Immature natural killer cell (primary cell): ENCODE results near the gene NENF. TPM values are rescaled to one million over a fixed set of nuclear protein-coding genes. Genes with fewer than 3 reads are reported as not detected.
A peak's percentile ranks its signal among the peaks of the same experiment; 100 is the strongest.

Experiments used
- DNase-seq, 3 donors: peaks; one replicate each; pipeline ENCODE4 v3.0.0; 2022; ENCODE audit warnings: mixed read lengths in 1 of 3
- H3K27ac Mint-ChIP-seq, 6 donors: one replicate each; pipeline ENCODE4 v1.8.0; 2020; ENCODE audit warnings: mixed read lengths in 6 of 6, mild to moderate bottlenecking in 5 of 6, inconsistent platforms in 4 of 6, moderate library complexity in 3 of 6
- H3K27me3 Mint-ChIP-seq, 3 donors: one replicate each; pipeline ENCODE4 v1.8.0; 2020 to 2021; ENCODE audit warnings: low read depth in 3 of 3, mild to moderate bottlenecking in 3 of 3, mixed read lengths in 3 of 3, moderate library complexity in 3 of 3, inconsistent platforms in 1 of 3
- H3K36me3 Mint-ChIP-seq, 3 donors: one replicate each; pipeline ENCODE4 v1.8.0; 2020; ENCODE audit warnings: mixed read lengths in 3 of 3, inconsistent platforms in 2 of 3, mild to moderate bottlenecking in 2 of 3
- H3K4me1 Mint-ChIP-seq, 2 donors: one replicate each; pipeline ENCODE4 v1.8.0; 2020; ENCODE audit warnings: inconsistent platforms in 2 of 2, mild to moderate bottlenecking in 2 of 2, mixed read lengths in 2 of 2, moderate library complexity in 1 of 2
- H3K4me3 Mint-ChIP-seq, 5 donors: one replicate each; pipeline ENCODE4 v1.8.0; 2020; ENCODE audit warnings: mild to moderate bottlenecking in 5 of 5, mixed read lengths in 5 of 5, inconsistent platforms in 3 of 5, moderate library complexity in 3 of 5
- H3K9me3 Mint-ChIP-seq, 6 donors: one replicate each; pipeline ENCODE4 v1.8.0; 2020; ENCODE audit warnings: mild to moderate bottlenecking in 6 of 6, mixed read lengths in 6 of 6, inconsistent platforms in 4 of 6, moderate library complexity in 3 of 6
- polyA plus RNA-seq, 3 donors: library from polyadenylated mRNA; unstranded; fragments of 300-500 nt; fragmentation: Illumina TruSeq; gene quantifications; one replicate each; pipeline ENCODE4 v1.2.3, GENCODE V29; 2021

The NENF gene
- polyA plus RNA-seq, 3 donors from 2014 or later: 25.4 to 69.9 (median 67.5) TPM

GRCh38 chr1:212455803-212456528 is 23.2 kb downstream of the NENF start:
- Mint-ChIP-seq H3K27me3 (peaks cover 0 to 2% (median 2%) of the 10 kb centered on the region in 3 donors), H3K27ac (no peak overlapping the region), H3K4me3 (no peak overlapping the region), H3K4me1 (no peaks in the 10 kb centered on the region), H3K9me3 (no peaks in the 10 kb centered on the region), H3K36me3 (no peaks in the 10 kb centered on the region)
- DNase-seq: peak; percentile 71 to 77 (median 72)

- H3K4me3 Mint-ChIP-seq: no peak overlapping the region
- no peaks in the 10 kb centered on the region for H3K9me3 Mint-ChIP-seq
- no peaks in the 10 kb centered on the region for H3K4me1 Mint-ChIP-seq
- H3K27me3 Mint-ChIP-seq: peaks cover 0 to 2% (median 2%) of the 10 kb centered on the region in 3 donors
- H3K27ac Mint-ChIP-seq: no peak overlapping the region
- H3K36me3 Mint-ChIP-seq: no peaks in the 10 kb centered on the region
- DNase-seq: peak; percentile 50 to 56 (median 51)
These were observed 25.1 kb downstream of the NENF start for GRCh38 chr1:212457740-212458338.

- H3K36me3 Mint-ChIP-seq: no peaks in the 10 kb centered on the region
- no peaks in the 10 kb centered on the region for H3K4me1 Mint-ChIP-seq
- no peak overlapping the region for H3K4me3 Mint-ChIP-seq
- no peak overlapping the region for H3K27ac Mint-ChIP-seq
- H3K27me3 Mint-ChIP-seq: peaks cover 0 to 1% (median 0%) of the 10 kb centered on the region in 3 donors
- H3K9me3 Mint-ChIP-seq: no peaks in the 10 kb centered on the region
- no peak for DNase-seq
These were observed 26.1 kb downstream of the NENF start for GRCh38 chr1:212458817-212459216.

GRCh38 chr1:212459656-212460055 is 26.9 kb downstream of the NENF start:
- Mint-ChIP-seq H3K9me3 (no peaks in the 10 kb centered on the region), H3K27ac (no peak overlapping the region), H3K36me3 (no peaks in the 10 kb centered on the region), H3K4me3 (no peak overlapping the region), H3K4me1 (no peaks in the 10 kb centered on the region), H3K27me3 (peaks cover 0 to 3% (median 0%) of the 10 kb centered on the region in 3 donors)
- DNase-seq: no peak

GRCh38 chr1:212460376-212460775 is 27.7 kb downstream of the NENF start:
- no peaks in the 10 kb centered on the region for H3K4me1 Mint-ChIP-seq
- no peaks in the 10 kb centered on the region for H3K36me3 Mint-ChIP-seq
- no peak overlapping the region for H3K27ac Mint-ChIP-seq
- H3K4me3 Mint-ChIP-seq: no peak overlapping the region
- H3K27me3 Mint-ChIP-seq: peaks cover 0 to 3% (median 0%) of the 10 kb centered on the region in 3 donors
- no peaks in the 10 kb centered on the region for H3K9me3 Mint-ChIP-seq
- DNase-seq: no peak

- Mint-ChIP-seq H3K9me3 (no peaks in the 10 kb centered on the region), H3K27ac (no peak overlapping the region), H3K4me1 (no peaks in the 10 kb centered on the region), H3K4me3 (no peak overlapping the region), H3K27me3 (peaks cover 0 to 6% (median 3%) of the 10 kb centered on the region in 3 donors), H3K36me3 (no peaks in the 10 kb centered on the region)
- no peak for DNase-seq
These were observed 29.4 kb downstream of the NENF start for GRCh38 chr1:212461916-212462660.

GRCh38 chr1:212463565-212464285 is 31.0 kb downstream of the NENF start:
- peaks cover 8 to 19% (median 12%) of the 10 kb centered on the region in 3 donors for H3K27me3 Mint-ChIP-seq
- no peak for DNase-seq
- H3K9me3 Mint-ChIP-seq: no peaks in the 10 kb centered on the region
- no peak overlapping the region for H3K27ac Mint-ChIP-seq
- H3K4me1 Mint-ChIP-seq: no peaks in the 10 kb centered on the region
- no peak overlapping the region for H3K4me3 Mint-ChIP-seq
- H3K36me3 Mint-ChIP-seq: no peaks in the 10 kb centered on the region

GRCh38 chr1:212465311-212465710 is 32.6 kb downstream of the NENF start:
- H3K9me3 Mint-ChIP-seq: no peaks in the 10 kb centered on the region
- peaks cover 12 to 30% (median 15%) of the 10 kb centered on the region in 3 donors for H3K27me3 Mint-ChIP-seq
- H3K4me1 Mint-ChIP-seq: no peaks in the 10 kb centered on the region
- no peak overlapping the region for H3K27ac Mint-ChIP-seq
- no peaks in the 10 kb centered on the region for H3K36me3 Mint-ChIP-seq
- no peak for DNase-seq
- no peak overlapping the region for H3K4me3 Mint-ChIP-seq

GRCh38 chr1:212466437-212466836 is 33.7 kb downstream of the NENF start:
- H3K9me3 Mint-ChIP-seq: no peaks in the 10 kb centered on the region
- H3K4me1 Mint-ChIP-seq: no peaks in the 10 kb centered on the region
- DNase-seq: no peak
- H3K36me3 Mint-ChIP-seq: no peaks in the 10 kb centered on the region
- peaks cover 12 to 33% (median 15%) of the 10 kb centered on the region in 3 donors for H3K27me3 Mint-ChIP-seq
- H3K27ac Mint-ChIP-seq: peak overlapping the region in 1 of 6 donors; percentile 10
- no peak overlapping the region for H3K4me3 Mint-ChIP-seq

GRCh38 chr1:212466898-212467650 is 34.4 kb downstream of the NENF start:
- peak overlapping the region in 5 of 6 donors; percentile 54 to 69 (median 60) for H3K27ac Mint-ChIP-seq
- H3K36me3 Mint-ChIP-seq: no peaks in the 10 kb centered on the region
- no peak for DNase-seq
- no peaks in the 10 kb centered on the region for H3K9me3 Mint-ChIP-seq
- H3K4me3 Mint-ChIP-seq: peak overlapping the region in 1 of 5 donors; percentile 42
- H3K27me3 Mint-ChIP-seq: peaks cover 12 to 36% (median 15%) of the 10 kb centered on the region in 3 donors
- H3K4me1 Mint-ChIP-seq: no peaks in the 10 kb centered on the region

GRCh38 chr1:212467843-212468482 is 35.2 kb downstream of the NENF start:
- Mint-ChIP-seq H3K27ac (peak overlapping the region in 3 of 6 donors; percentile 54 to 80 (median 74)), H3K4me3 (peak overlapping the region in 1 of 5 donors; percentile 20), H3K4me1 (no peaks in the 10 kb centered on the region), H3K36me3 (no peaks in the 10 kb centered on the region), H3K27me3 (peaks cover 12 to 36% (median 15%) of the 10 kb centered on the region in 3 donors), H3K9me3 (no peaks in the 10 kb centered on the region)
- peak in 1 of 3 donors; percentile 23 for DNase-seq

- peak overlapping the region in 1 of 6 donors; percentile 15 for H3K27ac Mint-ChIP-seq
- no peaks in the 10 kb centered on the region for H3K36me3 Mint-ChIP-seq
- H3K4me3 Mint-ChIP-seq: no peak overlapping the region
- H3K27me3 Mint-ChIP-seq: peaks cover 12 to 32% (median 15%) of the 10 kb centered on the region in 3 donors
- no peak for DNase-seq
- no peaks in the 10 kb centered on the region for H3K4me1 Mint-ChIP-seq
- H3K9me3 Mint-ChIP-seq: no peaks in the 10 kb centered on the region
These were observed 37.3 kb downstream of the NENF start for GRCh38 chr1:212470059-212470458.
